Pancreas (tissue), 10 donors: Measurements from ENCODE around the gene MPEG1. TPM values are rescaled to one million over a fixed set of nuclear protein-coding genes. Genes with fewer than 3 reads are reported as not detected.

Source experiments
- ATAC-seq, 4 donors: fragments of 200-7000 bp; cut with Tn5 transposase; one replicate each; pipeline versions ENCODE4 v1.8.0 to v1.9.1; 2020; ENCODE audit warnings: mild to moderate bottlenecking in 4 of 4, moderate library complexity in 4 of 4
- DNase-seq, 6 donors: peaks; one replicate each; pipeline ENCODE4 v3.0.0-alpha.2; 2020
- FAIRE-seq: peaks from 2 replicates; lab custom pipeline; 2012; peaks lifted over from hg19 to GRCh38; lab: Jason Lieb, UNC
- H3K27ac ChIP-seq, 4 donors: fragments of 200-600 bp; sonication (generic); 1 replicate in 3 of 4; 2 replicates in 1 of 4; pipeline versions ENCODE4 v1.5.0 to v1.8.0; 2020
- H3K27me3 ChIP-seq, 4 donors: fragments of 200-600 bp; one replicate each; pipeline ENCODE4 v1.8.0; 2021
- H3K36me3 ChIP-seq, 3 donors: fragments of 200-600 bp; sonication (generic) in 1 of 3; one replicate each; pipeline versions ENCODE4 v1.5.0 to v1.8.0; 2020 to 2021
- H3K4me1 ChIP-seq, 3 donors: fragments of 200-600 bp; one replicate each; pipeline ENCODE4 v1.8.0; 2021
- H3K4me3 ChIP-seq, 4 donors: fragments of 200-600 bp; sonication (generic) in 2 of 4; one replicate each; pipeline versions ENCODE4 v1.5.0 to v1.8.0; 2020 to 2021
- H3K9me3 ChIP-seq, 4 donors: fragments of 200-600 bp; one replicate each; pipeline ENCODE4 v1.8.0; 2021
- CTCF ChIP-seq, 4 donors: fragments of 200-600 bp; sonication (generic) in 3 of 4; IDR thresholded peaks; one replicate each; pipeline versions ENCODE4 v1.5.0 to v1.8.0; 2021; ENCODE audit warnings: antibody characterized with exemption in 4 of 4
- WGBS, 2 donors: extraction: QIAGEN DNeasy Blood & Tissue Kit; methylation state at CpG; one replicate each; pipeline ENCODE4 v1.1.7; 2013; 5-methylcytosine and 5-hydroxymethylcytosine counted together
- intact Hi-C, 3 donors: fragments of 100-400 bp; cut with DNase I; formaldehyde crosslinking; loops; one replicate each; pipeline versions ENCODE4 v1.11.1 to v1.14.2; 2022
- polyA plus RNA-seq, 2 donors: library from polyadenylated mRNA; stranded (reverse); fragments of 200-250 nt; gene quantifications; one replicate each; pipeline ENCODE4 v1.2.3, GENCODE V29; 2013
- total RNA-seq, 6 donors: library from RNA; stranded (reverse); fragmentation: NEBNext Ultra II Directional in 4 of 6; extraction: Animal tissue kit (Norgen Biotek cat#: 25700) in 4 of 6; gene quantifications; one replicate each; pipeline versions ENCODE4 v1.2.1 to v1.2.4, GENCODE V29; 2021 to 2023
- donor health status: healthy with polysubstance abuse.
- donor health status: DM: no; HTN: no; CAD: no; lungs with moderate emphysema.
- donor health status: DM: no; HTN: no; CAD: no.
- donor health status: control.
- donor health status: control.
- donor health status: Bipolar disorder and iron deficiency.
- donor health status: DM: yes; HTN: yes; CAD: no.
- donor health status: DM: no; HTN: no; CAD: no.
- donor health status: DM: no; HTN: no; CAD: no.
- donor health status: DM: yes; HTN: yes; CAD: no.

Gene MPEG1
- total and polyA plus RNA-seq, 8 donors: 0.51 to 7.1 (median 1.2) TPM

- intact Hi-C loops: no loop called here
- no peaks in the 10 kb centered on the region for H3K4me1 ChIP-seq
- H3K9me3 ChIP-seq: no peaks in the 10 kb centered on the region
- ATAC-seq: peak in 2 of 4 donors; percentile 30 to 46
- no peaks in the 10 kb centered on the region for H3K27me3 ChIP-seq
- FAIRE-seq: no peak
- no peaks in the 10 kb centered on the region for H3K36me3 ChIP-seq
- DNase-seq: no peak
- no peak overlapping the region for H3K27ac ChIP-seq
- H3K4me3 ChIP-seq: no peak overlapping the region
- WGBS, 2 donors: 40 to 46% methylated on average over 2 of the region's 2 CpGs
- TF ChIP-seq CTCF (IDR thresholded peaks at IDR 0.05): no peak
Observed at GRCh38 chr11:59247531-59248227, 35.0 kb upstream of the MPEG1 start.

GRCh38 chr11:59243633-59244032 is 30.9 kb upstream of the MPEG1 start:
- Histone ChIP-seq H3K27ac (no peak overlapping the region), H3K4me1 (no peaks in the 10 kb centered on the region), H3K36me3 (no peaks in the 10 kb centered on the region), H3K27me3 (no peaks in the 10 kb centered on the region), H3K9me3 (no peaks in the 10 kb centered on the region), H3K4me3 (no peak overlapping the region)
- no peak for DNase-seq
- 49 to 63% methylated on average over 1 of the region's 1 CpG for WGBS, 2 donors
- no peak for ATAC-seq
- intact Hi-C loops: no loop called here
- no peak for TF ChIP-seq CTCF (IDR thresholded peaks at IDR 0.05)
- no peak for FAIRE-seq

- Histone ChIP-seq H3K36me3 (no peaks in the 10 kb centered on the region), H3K27me3 (no peaks in the 10 kb centered on the region), H3K27ac (no peak overlapping the region), H3K9me3 (no peaks in the 10 kb centered on the region), H3K4me3 (no peak overlapping the region), H3K4me1 (no peaks in the 10 kb centered on the region)
- intact Hi-C loops: no loop called here
- DNase-seq: no peak
- TF ChIP-seq CTCF (IDR thresholded peaks at IDR 0.05): no peak
- ATAC-seq: no peak
- FAIRE-seq: peak; percentile 17
Observed at GRCh38 chr11:59240322-59240721, 27.6 kb upstream of the MPEG1 start.

- Histone ChIP-seq H3K9me3 (no peaks in the 10 kb centered on the region), H3K36me3 (no peaks in the 10 kb centered on the region), H3K27me3 (no peaks in the 10 kb centered on the region), H3K4me3 (no peak overlapping the region), H3K27ac (no peak overlapping the region), H3K4me1 (no peaks in the 10 kb centered on the region)
- no peak for TF ChIP-seq CTCF (IDR thresholded peaks at IDR 0.05)
- no peak for FAIRE-seq
- no peak for ATAC-seq
- intact Hi-C loops: no loop called here
- WGBS, 2 donors: 79 to 82% methylated on average over 2 of the region's 2 CpGs
- DNase-seq: no peak
Observed at GRCh38 chr11:59226396-59226795, 13.7 kb upstream of the MPEG1 start.

- Histone ChIP-seq H3K9me3 (no peaks in the 10 kb centered on the region), H3K36me3 (no peaks in the 10 kb centered on the region), H3K4me3 (no peak overlapping the region), H3K27ac (no peak overlapping the region), H3K27me3 (no peaks in the 10 kb centered on the region), H3K4me1 (no peaks in the 10 kb centered on the region)
- FAIRE-seq (no peak), DNase-seq (no peak), ATAC-seq (no peak)
- TF ChIP-seq CTCF (IDR thresholded peaks at IDR 0.05): no peak
- 46 to 53% methylated on average over 1 of the region's 1 CpG for WGBS, 2 donors
- intact Hi-C loops: no loop called here
Observed at GRCh38 chr11:59225017-59225416, 12.3 kb upstream of the MPEG1 start.
